HCT116 (cell line): ENCODE measurements around the gene LY6G6C. TPM values are rescaled to one million over a fixed set of nuclear protein-coding genes. Genes with fewer than 3 reads are reported as not detected.

Experiments
- ATAC-seq: fragments of 200-7000 bp; cut with Tn5 transposase; 2 replicates; pipeline ENCODE4 v1.9.1; 2020; ENCODE audit warnings: mild to moderate bottlenecking, moderate library complexity
- BruUV-seq: library from RNA; stranded (reverse); fragments of 400-500 nt; replicated peaks from 2 replicates; lab custom pipeline; 2021; lab: Mats Ljungman, UMichigan
- CTCF ChIA-PET: fragments of 300-600 bp; sonication (Branson Sonifier 250); formaldehyde crosslinking; loops from one replicate; lab custom pipeline; 2021; ENCODE audit warnings: antibody characterized with exemption; lab: Charles Lee
- POLR2A ChIA-PET: fragments of 300-600, 350-600 bp; sonication (Branson Sonifier 250); formaldehyde crosslinking; loops from one replicate; lab custom pipeline; 2021; ENCODE audit warnings: antibody characterized with exemption; lab: Charles Lee
- RAD21 ChIA-PET, 2 experiments: fragments of 300-600 bp; sonication (Branson Sonifier 250); formaldehyde crosslinking; loops; one replicate each; lab custom pipeline; 2023; ENCODE audit warnings: low total read pairs in 2 of 2; ENCODE audit not compliant: uncharacterized antibody in 2 of 2, unreplicated experiment in 2 of 2, low non-redundant PET in 1 of 2; lab: Charles Lee
- DNase-seq: peaks from one replicate; pipeline ENCODE4 v3.0.0-alpha.2; 2010; ENCODE audit warnings: low read depth, low spot score
- H2AFZ ChIP-seq: fragments of 200-600 bp; shearing (Covaris generic), sonication (generic); 2 replicates; pipeline ENCODE4 v1.6.1; 2017; ENCODE audit warnings: low read depth, mixed run types, mixed read lengths, antibody characterized with exemption, low read length; ENCODE audit not compliant: poor library complexity, severe bottlenecking
- H3K27ac ChIP-seq: 2 replicates; pipeline ENCODE4 v1.5.1; 2012; ENCODE audit warnings: low read depth, low read length
- H3K27me3 ChIP-seq: fragments of 200-600 bp; sonication (generic); 2 replicates; pipeline ENCODE4 v1.6.1; 2016; ENCODE audit warnings: mixed run types, low read length, mixed read lengths; ENCODE audit not compliant: insufficient read depth
- H3K36me3 ChIP-seq, 2 experiments: fragments of 200-500 bp in 1 of 2; fragments of 200-600 bp in 1 of 2; sonication (Bioruptor generic) in 1 of 2; sonication (generic) in 1 of 2; 2 replicates each; pipeline versions ENCODE4 v1.5.1 to v1.6.1; 2014 to 2016; ENCODE audit warnings: low read length in 2 of 2, inconsistent platforms in 1 of 2, mixed read lengths in 1 of 2, mixed run types in 1 of 2; ENCODE audit not compliant: insufficient read depth in 2 of 2, control insufficient read depth in 1 of 2
- H3K4me1 ChIP-seq, 2 experiments: fragments of 200-600 bp in 1 of 2; sonication (generic) in 1 of 2; 2 replicates each; pipeline versions ENCODE4 v1.5.1 to v1.6.1; 2012 to 2017; ENCODE audit warnings: low read length in 2 of 2, inconsistent platforms in 1 of 2, mild to moderate bottlenecking in 1 of 2, mixed read lengths in 1 of 2, mixed run types in 1 of 2, moderate library complexity in 1 of 2; ENCODE audit not compliant: insufficient read depth in 2 of 2, control insufficient read depth in 1 of 2
- H3K4me2 ChIP-seq: fragments of 200-600 bp; sonication (generic); 2 replicates; pipeline ENCODE4 v1.6.1; 2017; ENCODE audit warnings: mixed run types, low read length, mixed read lengths
- H3K4me3 ChIP-seq, 2 experiments: fragments of 200-600 bp in 1 of 2; sonication (generic) in 1 of 2; replicated peaks in 1 of 2; 2 replicates each; pipeline ENCODE4 v1.5.1; 2011 to 2016; ENCODE audit warnings: low read length in 2 of 2, control low read depth in 1 of 2, low read depth in 1 of 2, mild to moderate bottlenecking in 1 of 2, mixed read lengths in 1 of 2, mixed run types in 1 of 2
- H3K79me2 ChIP-seq: fragments of 200-600 bp; sonication (generic); 2 replicates; pipeline ENCODE4 v1.6.1; 2017; ENCODE audit warnings: mild to moderate bottlenecking, mixed run types, low read length, moderate library complexity, mixed read lengths; ENCODE audit not compliant: insufficient read depth
- H3K9ac ChIP-seq: fragments of 200-600 bp; sonication (generic); 2 replicates; pipeline ENCODE4 v1.6.1; 2016; ENCODE audit warnings: low read length, mixed read lengths
- H3K9me2 ChIP-seq: fragments of 200-600 bp; sonication (generic), shearing (Covaris generic); 2 replicates; pipeline ENCODE4 v1.6.1; 2017; ENCODE audit warnings: mixed run types, mild to moderate bottlenecking, moderate library complexity; ENCODE audit not compliant: insufficient read depth
- H3K9me3 ChIP-seq, 2 experiments: fragments of 200-500 bp in 1 of 2; fragments of 200-600 bp in 1 of 2; sonication (Bioruptor generic) in 1 of 2; sonication (generic) in 1 of 2; 2 replicates each; pipeline ENCODE4 v1.6.1; 2014 to 2017; ENCODE audit warnings: low read length in 2 of 2, mixed read lengths in 2 of 2, inconsistent platforms in 1 of 2, low read depth in 1 of 2, mild to moderate bottlenecking in 1 of 2, mixed run types in 1 of 2, moderate library complexity in 1 of 2; ENCODE audit not compliant: control insufficient read depth in 1 of 2, insufficient read depth in 1 of 2
- H4K20me1 ChIP-seq: fragments of 200-600 bp; sonication (generic), shearing (Covaris generic); 2 replicates; pipeline ENCODE4 v1.6.1; 2017; ENCODE audit warnings: mixed run types, mild to moderate bottlenecking, moderate library complexity; ENCODE audit not compliant: insufficient read depth
- ATF3 ChIP-seq: IDR thresholded peaks from 2 replicates; pipeline ENCODE4 v1.6.1; 2012
- EZH2 ChIP-seq: fragments of 200-600 bp; sonication (generic); IDR thresholded peaks from 2 replicates; pipeline ENCODE4 v1.6.1; 2017; ENCODE audit warnings: antibody characterized with exemption, mixed run types
- EZH2phosphoT487 ChIP-seq: fragments of 200-600 bp; IDR thresholded peaks from 2 replicates; pipeline ENCODE4 v1.6.1; 2018; ENCODE audit warnings: antibody characterized with exemption, borderline replicate concordance
- FOSL1 ChIP-seq: IDR thresholded peaks from 2 replicates; pipeline ENCODE4 v1.6.1; 2012; ENCODE audit warnings: low read depth
- POLR2A ChIP-seq: IDR thresholded peaks from 2 replicates; pipeline ENCODE4 v1.7.0; 2011; ENCODE audit warnings: borderline replicate concordance; ENCODE audit not compliant: insufficient read depth, insufficient read length; ENCODE audit errors: extremely low read depth
- POLR2AphosphoS5 ChIP-seq: IDR thresholded peaks from 2 replicates; pipeline ENCODE4 v1.6.1; 2011; ENCODE audit warnings: mild to moderate bottlenecking, low read depth, low read length, moderate library complexity
- YY1 ChIP-seq: IDR thresholded peaks from 2 replicates; pipeline ENCODE4 v1.6.1; 2011; ENCODE audit warnings: low read length, low read depth, moderate library complexity, mild to moderate bottlenecking; ENCODE audit not compliant: insufficient replicate concordance; ENCODE audit errors: extremely low read depth
- ZBTB33 ChIP-seq: IDR thresholded peaks from 2 replicates; pipeline ENCODE4 v1.6.1; 2011; ENCODE audit warnings: mild to moderate bottlenecking, low read length, moderate library complexity; ENCODE audit not compliant: insufficient replicate concordance; ENCODE audit errors: extremely low read depth
- intact Hi-C: fragments of 100-400 bp; cut with micrococcal nuclease; formaldehyde crosslinking; loops from 2 replicates; pipeline ENCODE4 v1.10.0; 2022
- total RNA-seq: library from RNA; stranded (reverse); gene quantifications from one replicate; pipeline ENCODE4 v1.2.1, GENCODE V29; 2021; ENCODE audit not compliant: unreplicated experiment
- TF ChIP-seq, protein P1 (sequence below), 3 experiments: fragments of 200-600 bp in 1 of 3; sonication (generic) in 1 of 3; IDR thresholded peaks in 2 of 3; conservative IDR thresholded peaks in 1 of 3; 2 replicates each; pipeline ENCODE4 v1.5.1; 2012 to 2017; ENCODE audit warnings: low read depth in 2 of 3, low read length in 2 of 3, antibody characterized with exemption in 1 of 3, borderline replicate concordance in 1 of 3, control low read depth in 1 of 3, mild to moderate bottlenecking in 1 of 3, mixed read lengths in 1 of 3, mixed run types in 1 of 3, moderate library complexity in 1 of 3; ENCODE audit not compliant: insufficient read depth in 1 of 3

Gene LY6G6C
- total RNA-seq, 1 experiment from 2014 or later: 0.54 TPM

DNA sequence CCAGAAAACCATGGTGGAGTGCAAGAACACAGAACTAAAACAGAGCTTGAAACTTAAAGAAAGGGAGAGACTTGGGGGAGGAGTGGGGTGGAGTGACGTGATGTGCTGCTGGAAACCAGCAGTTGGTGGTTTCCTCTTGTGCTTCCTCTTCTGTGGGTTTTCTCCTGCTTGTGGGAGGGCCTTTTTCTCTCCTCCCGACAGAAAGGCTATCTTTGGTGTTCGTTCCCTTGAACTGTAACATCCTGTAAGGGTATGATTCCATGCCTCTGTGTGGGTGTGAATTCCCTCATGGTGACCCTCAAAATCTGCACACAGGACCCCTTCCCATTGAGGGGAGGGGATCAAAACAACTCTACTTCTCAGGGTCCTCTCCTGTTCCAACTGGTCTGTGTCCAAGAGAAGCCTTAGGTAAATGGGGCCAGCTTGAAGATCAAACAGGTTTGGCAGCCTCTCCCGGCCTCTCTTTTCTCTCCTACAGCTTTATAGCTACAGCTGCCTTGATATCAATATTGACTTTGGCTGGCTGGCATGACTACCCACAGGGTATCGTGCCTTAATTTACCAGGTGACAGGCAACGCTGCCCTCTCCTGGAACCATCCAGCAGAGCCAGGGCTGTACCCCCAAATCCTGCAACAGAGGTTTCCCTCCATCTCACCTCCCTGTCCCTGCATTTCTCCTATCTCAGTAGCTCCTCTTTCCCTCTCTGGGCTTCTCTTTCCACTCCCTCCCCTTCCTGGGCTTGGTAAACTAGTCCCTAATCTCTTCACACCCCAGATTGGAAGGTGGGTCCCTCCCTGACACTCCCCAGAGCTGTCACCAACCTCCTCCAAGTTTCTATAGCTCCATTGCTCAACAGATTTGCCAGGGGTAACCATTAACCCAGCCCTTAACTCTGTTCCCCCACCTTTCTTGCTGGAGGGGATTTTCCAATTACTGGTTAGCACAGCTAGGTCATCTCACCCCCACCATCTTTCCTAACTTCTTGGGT is 16.7 kb upstream of the LY6G6C start:
- H3K4me1 ChIP-seq: peaks cover 41 to 67% of the 10 kb centered on the region in 2 experiments
- CTCF ChIA-PET: interaction anchor here (0.6 to 3.6 kb wide), 7 partner anchors 9 to 137 kb away, joined by 3 to 25 read pairs (median 6); partner anchors contain the start of genes DDAH2, GPANK1, LSM2 and LY6G5C
- H4K20me1 ChIP-seq: no peaks in the 10 kb centered on the region; the same call in 1 of the 2 replicates
- POLR2A ChIA-PET: interaction anchor here (0.6 to 4.3 kb wide), 15 partner anchors 8 to 197 kb away, joined by 3 to 21 read pairs (median 4); partner anchors contain the start of genes ABHD16A, BAG6, CSNK2B and DDX39B
- no peaks in the 10 kb centered on the region for H3K9me2 ChIP-seq
- TF ChIP-seq POLR2A (peak; percentile 24), ZBTB33 (no peak), POLR2AphosphoS5 (peak; percentile 51), FOSL1 (no peak), YY1 (no peak), EZH2phosphoT487 (no peak), EZH2 (no peak), ATF3 (no peak)
- TF ChIP-seq, protein P1, sequence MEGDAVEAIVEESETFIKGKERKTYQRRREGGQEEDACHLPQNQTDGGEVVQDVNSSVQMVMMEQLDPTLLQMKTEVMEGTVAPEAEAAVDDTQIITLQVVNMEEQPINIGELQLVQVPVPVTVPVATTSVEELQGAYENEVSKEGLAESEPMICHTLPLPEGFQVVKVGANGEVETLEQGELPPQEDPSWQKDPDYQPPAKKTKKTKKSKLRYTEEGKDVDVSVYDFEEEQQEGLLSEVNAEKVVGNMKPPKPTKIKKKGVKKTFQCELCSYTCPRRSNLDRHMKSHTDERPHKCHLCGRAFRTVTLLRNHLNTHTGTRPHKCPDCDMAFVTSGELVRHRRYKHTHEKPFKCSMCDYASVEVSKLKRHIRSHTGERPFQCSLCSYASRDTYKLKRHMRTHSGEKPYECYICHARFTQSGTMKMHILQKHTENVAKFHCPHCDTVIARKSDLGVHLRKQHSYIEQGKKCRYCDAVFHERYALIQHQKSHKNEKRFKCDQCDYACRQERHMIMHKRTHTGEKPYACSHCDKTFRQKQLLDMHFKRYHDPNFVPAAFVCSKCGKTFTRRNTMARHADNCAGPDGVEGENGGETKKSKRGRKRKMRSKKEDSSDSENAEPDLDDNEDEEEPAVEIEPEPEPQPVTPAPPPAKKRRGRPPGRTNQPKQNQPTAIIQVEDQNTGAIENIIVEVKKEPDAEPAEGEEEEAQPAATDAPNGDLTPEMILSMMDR (IDR thresholded peaks at IDR 0.05 in 2 of 3, conservative IDR thresholded peaks at IDR 0.05 in 1 of 3; ENCODE audit: borderline replicate concordance in 1 of 3, insufficient read depth in 1 of 3, low read depth in 2 of 3, low read length in 2 of 3): peak in 2 of 3 experiments; percentile 38; a peak in 4 of 6 replicates
- no peak for ATAC-seq
- H3K4me2 ChIP-seq: peak overlapping the region; percentile 83
- H3K4me3 ChIP-seq: peak overlapping the region; percentile 37 to 92
- H3K9me3 ChIP-seq: no peaks in the 10 kb centered on the region
- peaks cover 22 to 31% of the 10 kb centered on the region in 2 experiments for H3K36me3 ChIP-seq
- DNase-seq: no peak
- no peaks in the 10 kb centered on the region for H3K27me3 ChIP-seq
- peak overlapping the region; percentile 52 for H2AFZ ChIP-seq
- H3K9ac ChIP-seq: peak overlapping the region; percentile 75
- BruUV-seq: no TSS peak
- intact Hi-C loops: loop anchor here (1.0 to 5.0 kb wide), 4 partner anchors 35 to 94 kb away; partner anchors contain the start of genes ABHD16A, CSNK2B and LY6G5B
- RAD21 ChIA-PET: interaction anchor here (0.6 to 1.2 kb wide), 3 partner anchors 32 to 89 kb away, joined by 3 read pairs; no protein-coding TSS in a partner anchor
- peak overlapping the region; percentile 90 for H3K27ac ChIP-seq
- H3K79me2 ChIP-seq: peaks cover 55% of the 10 kb centered on the region
